NCI-H1105 treated with DMSO at 0.1 percent for 48 hours (cell line): ENCODE results near the gene EVI2B.
"Not testable (repeated sequence)": the region's sequence is repeated elsewhere in the genome, so short reads cannot be mapped to it uniquely, and the experiment has no call there.

Experiments
- DNase-seq: peaks from one replicate; lab custom pipeline; 2025; lab: John Stamatoyannopoulos, UW

EVI2B gene

DNA sequence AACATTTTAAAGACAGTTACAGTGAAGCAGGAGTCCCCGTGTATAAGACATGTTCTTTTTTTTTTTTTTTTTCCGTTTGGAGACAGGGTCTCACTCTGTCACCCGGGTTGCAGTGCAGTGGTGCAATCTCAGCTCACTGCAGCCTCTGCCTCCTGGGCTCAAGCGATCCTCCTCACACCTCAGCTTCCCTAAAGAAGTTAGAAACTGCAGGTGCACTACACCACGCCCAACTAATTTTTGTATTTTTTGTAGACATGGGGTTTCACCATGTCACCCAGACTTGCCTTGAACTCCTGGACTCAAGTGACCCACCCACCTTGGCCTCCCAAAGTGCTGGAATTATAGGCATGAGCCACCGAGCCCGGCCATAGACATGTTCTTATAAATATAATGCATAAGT, 3.0 kb downstream of the EVI2B start:
- DNase-seq, result no peak

DNA sequence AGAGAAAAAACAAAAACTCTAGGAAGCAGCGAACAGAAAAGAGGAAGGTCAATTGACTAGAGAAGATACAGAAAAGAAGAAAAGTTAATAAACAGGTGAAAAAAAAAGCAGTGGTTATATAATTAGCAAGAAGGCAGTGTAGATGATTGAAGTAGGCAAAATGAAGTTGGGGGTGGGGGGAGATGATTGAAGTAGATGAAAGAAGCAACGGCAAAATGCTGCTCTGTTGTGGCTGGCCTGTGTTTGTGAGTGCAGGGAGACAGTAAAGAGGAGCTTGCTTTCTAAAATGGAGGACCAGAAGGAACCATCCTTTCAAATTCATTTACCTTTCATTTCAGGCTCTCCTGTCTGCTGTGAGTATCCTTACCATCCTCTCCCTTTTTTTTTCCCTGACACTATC, 3.6 kb downstream of the EVI2B start:
- no peak for DNase-seq

- no peak for DNase-seq
These were observed 4.3 kb downstream of the EVI2B start for GRCh38 chr17:31309556-31309955.

- no peak for DNase-seq
These were observed 5.2 kb downstream of the EVI2B start for GRCh38 chr17:31308372-31309334.

- DNase-seq, result no peak
These were observed 6.2 kb downstream of the EVI2B start for GRCh38 chr17:31307640-31308039.

- peak; percentile 64 for DNase-seq
These were observed 14.2 kb downstream of the EVI2B start for GRCh38 chr17:31299624-31300023.

GRCh38 chr17:31297090-31297489, 16.8 kb downstream of the EVI2B start, which contains the start of gene OMG:
OMG (minus strand) TSS chr17:31297239; CDS start chr17:31296331, 908 bp downstream.
- no peak for DNase-seq

GRCh38 chr17:31296142-31296541, 17.7 kb downstream of the EVI2B start:
- DNase-seq, result no peak

DNA sequence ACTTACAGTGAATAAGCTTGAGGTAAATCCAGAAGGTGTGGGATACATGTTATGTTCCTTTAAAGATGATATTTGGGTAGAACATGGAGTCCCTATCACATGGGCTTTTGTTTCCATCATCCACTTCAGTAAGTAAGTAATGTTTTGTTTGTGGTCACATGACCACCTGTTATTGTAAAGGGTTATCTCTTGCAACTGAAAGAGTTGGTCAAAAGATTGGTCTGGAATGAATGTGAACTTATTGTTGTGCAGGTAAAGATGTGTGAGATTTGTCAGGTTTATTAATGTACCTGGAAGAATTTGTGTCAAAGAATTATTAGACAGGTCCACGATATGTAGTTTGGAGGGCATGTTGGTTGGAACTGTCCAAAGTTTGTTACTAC, 18.4 kb downstream of the EVI2B start:
- no peak for DNase-seq

GRCh38 chr17:31294820-31295488, 18.9 kb downstream of the EVI2B start:
- DNase-seq, result no peak

DNA sequence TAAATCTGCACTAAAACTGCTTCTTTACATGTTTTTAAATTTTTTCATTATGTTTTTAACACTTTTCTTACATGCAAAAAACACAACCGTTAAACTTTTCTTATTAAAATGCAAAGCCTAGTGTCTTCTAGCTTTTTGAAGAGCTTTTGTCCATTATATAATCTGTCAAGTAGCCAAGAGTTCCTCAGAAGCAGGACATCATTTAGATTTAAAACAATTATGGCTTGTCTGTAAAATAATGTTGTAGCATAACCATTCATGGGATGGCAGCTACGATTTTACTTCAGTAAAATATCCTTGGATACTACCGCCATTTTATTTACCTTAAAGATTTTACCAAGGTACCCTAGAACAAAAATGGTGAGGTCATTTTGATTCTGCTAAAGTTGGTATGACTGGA, 19.6 kb downstream of the EVI2B start:
- no peak for DNase-seq

- DNase-seq, result no peak
These were observed 20.3 kb downstream of the EVI2B start for GRCh38 chr17:31293581-31293980.

DNA sequence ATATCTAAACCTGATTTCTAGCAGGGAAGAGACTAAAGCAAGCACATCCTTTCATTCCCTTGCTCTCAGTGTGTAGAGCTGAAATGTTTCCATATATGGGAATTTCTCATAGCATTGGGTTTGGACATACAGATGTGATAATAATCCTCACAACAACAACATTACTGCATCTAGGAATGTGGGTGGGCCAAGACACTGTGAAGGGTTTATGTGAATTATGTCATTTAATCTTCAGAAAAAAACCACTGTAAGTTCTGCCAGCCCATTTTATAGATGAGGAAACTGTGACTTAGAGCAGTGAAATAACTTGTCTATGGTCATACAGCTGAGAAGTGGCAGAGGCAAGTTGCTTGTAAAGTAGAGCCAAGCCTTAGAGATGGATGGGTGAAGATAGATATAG, 22.0 kb downstream of the EVI2B start:
- no peak for DNase-seq

GRCh38 chr17:31289790-31290189, 24.1 kb downstream of the EVI2B start:
- DNase-seq, result no peak

- not testable (repeated sequence) for DNase-seq
These were observed 25.9 kb downstream of the EVI2B start for GRCh38 chr17:31287932-31288331.

GRCh38 chr17:31286587-31286986, 27.3 kb downstream of the EVI2B start:
- no peak for DNase-seq

DNA sequence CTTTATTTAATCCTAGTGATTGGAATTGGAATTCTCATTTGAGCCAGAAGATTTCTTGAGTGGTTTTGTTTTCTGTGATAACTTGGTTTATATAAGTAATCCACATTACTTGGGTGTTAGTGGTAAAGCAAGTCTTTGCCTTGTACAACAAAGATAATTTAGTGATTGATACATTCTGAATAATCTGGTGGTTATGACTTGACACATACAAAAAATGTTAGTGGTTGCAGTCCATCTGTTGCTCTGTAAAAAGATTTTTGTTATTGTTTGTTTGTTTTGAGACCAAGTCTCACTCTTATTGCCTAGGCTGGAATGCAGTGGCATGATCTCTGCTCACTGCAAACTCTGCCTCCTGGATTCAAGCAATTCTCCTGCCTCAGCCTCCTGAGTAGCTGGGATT, 30.0 kb downstream of the EVI2B start:
- DNase-seq, result no peak

- no peak for DNase-seq
These were observed 32.8 kb downstream of the EVI2B start for GRCh38 chr17:31281061-31281460.

GRCh38 chr17:31279401-31279800, 34.5 kb downstream of the EVI2B start:
- DNase-seq, result no peak

GRCh38 chr17:31275116-31275515, 38.7 kb downstream of the EVI2B start:
- no peak for DNase-seq

- peak; percentile 86 for DNase-seq
These were observed 39.6 kb downstream of the EVI2B start for GRCh38 chr17:31274252-31274651.

DNA sequence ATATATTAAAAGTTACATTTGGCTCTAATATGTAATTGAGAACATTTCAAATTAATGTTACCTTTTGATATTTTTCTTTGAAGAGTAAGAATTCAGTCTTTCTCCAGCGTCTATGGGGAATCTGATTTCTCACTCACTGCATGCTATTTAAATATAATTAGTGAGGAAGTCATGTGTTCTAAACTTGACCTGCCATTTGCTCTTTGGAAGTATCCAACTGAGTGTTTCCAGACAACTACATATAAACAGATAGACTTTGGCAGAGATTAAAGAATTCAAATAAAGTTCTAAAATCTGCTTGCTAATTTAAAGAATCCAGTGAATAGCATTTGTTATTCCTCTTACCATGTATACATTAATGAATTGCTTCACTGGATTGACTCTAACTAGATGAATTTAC, 40.3 kb downstream of the EVI2B start:
- no peak for DNase-seq

DNA sequence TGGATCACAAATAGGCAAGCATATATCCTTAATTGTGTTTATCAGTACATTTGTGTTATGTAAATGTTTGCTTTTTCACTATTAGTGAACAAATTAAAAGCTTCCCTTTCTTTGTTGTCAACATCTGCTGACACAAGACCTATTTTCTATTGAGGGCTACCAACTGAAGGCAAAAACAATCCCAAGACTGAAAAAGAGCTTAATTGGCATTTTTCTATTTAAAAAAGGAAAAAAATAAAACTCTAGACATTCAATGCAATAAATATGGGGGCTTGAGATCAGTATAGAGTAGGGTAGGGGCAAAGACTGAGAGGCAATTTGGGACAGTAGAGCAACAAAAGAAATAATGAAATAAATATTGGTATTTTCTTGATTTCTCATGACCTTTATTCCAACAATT, 41.1 kb downstream of the EVI2B start:
- DNase-seq, result no peak
